ENCODE measurements around the gene EXO1.

EXO1 gene

DNA sequence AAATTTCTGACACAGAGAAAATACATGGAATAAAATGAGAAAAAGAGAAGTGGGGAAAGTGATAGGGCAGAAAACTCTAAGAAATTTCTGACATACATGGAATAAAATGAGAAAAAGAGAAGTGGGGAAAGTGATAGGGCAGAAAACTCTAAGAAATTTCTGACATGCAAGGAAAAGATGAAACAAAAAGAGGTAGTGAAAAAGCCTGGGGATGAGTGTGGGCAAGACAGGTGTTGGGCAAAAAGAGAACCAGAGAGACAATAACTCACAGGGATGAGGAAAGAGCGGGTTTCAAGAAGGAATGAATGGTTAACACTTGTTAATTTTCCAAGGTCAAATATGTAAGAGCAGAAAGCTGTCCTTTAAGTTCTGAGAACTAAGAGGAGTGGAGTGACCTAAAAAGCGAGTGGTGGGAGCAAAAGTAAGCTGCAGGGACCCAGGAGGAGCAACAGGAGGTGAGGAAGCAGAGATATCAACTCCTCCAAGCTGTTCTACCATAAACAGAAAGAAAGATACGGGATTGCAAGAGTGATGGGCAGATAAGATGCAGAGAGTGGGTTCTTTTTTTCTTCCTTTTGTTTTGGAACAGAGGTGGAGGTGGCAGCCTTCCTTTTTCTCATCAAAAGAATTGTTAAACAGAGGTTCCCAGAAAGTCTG is 29.9 kb upstream of the EXO1 start:
- no peaks in the 10 kb centered on the region for H3K4me1 ChIP-seq (ENCODE audit: insufficient read depth, low read length, poor library complexity, severe bottlenecking)
- H3K9me3 ChIP-seq (ENCODE audit: insufficient read depth, low read depth, low read length), result no peaks in the 10 kb centered on the region
- no peaks in the 10 kb centered on the region for H4K20me1 ChIP-seq (ENCODE audit: insufficient read depth, low read length, poor library complexity, severe bottlenecking)
- H3K4me2 ChIP-seq (ENCODE audit: low read depth, low read length, poor library complexity, severe bottlenecking), result no peak overlapping the region
- no peak for TF ChIP-seq EZH2phosphoT487 (IDR thresholded peaks at IDR 0.05; ENCODE audit: borderline replicate concordance)
- TF ChIP-seq, protein P1, sequence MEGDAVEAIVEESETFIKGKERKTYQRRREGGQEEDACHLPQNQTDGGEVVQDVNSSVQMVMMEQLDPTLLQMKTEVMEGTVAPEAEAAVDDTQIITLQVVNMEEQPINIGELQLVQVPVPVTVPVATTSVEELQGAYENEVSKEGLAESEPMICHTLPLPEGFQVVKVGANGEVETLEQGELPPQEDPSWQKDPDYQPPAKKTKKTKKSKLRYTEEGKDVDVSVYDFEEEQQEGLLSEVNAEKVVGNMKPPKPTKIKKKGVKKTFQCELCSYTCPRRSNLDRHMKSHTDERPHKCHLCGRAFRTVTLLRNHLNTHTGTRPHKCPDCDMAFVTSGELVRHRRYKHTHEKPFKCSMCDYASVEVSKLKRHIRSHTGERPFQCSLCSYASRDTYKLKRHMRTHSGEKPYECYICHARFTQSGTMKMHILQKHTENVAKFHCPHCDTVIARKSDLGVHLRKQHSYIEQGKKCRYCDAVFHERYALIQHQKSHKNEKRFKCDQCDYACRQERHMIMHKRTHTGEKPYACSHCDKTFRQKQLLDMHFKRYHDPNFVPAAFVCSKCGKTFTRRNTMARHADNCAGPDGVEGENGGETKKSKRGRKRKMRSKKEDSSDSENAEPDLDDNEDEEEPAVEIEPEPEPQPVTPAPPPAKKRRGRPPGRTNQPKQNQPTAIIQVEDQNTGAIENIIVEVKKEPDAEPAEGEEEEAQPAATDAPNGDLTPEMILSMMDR (conservative IDR thresholded peaks at IDR 0.05; ENCODE audit: low read length), result no peak
- H3K27me3 ChIP-seq (ENCODE audit: insufficient read depth, low read length, poor library complexity, severe bottlenecking), result no peaks in the 10 kb centered on the region
- H3F3A ChIP-seq (ENCODE audit: low read depth), result no peaks in the 10 kb centered on the region
- no peaks in the 10 kb centered on the region for H3K9me2 ChIP-seq (replicated peaks; ENCODE audit: low read depth, low read length)
- H3K4me3 ChIP-seq (ENCODE audit: low read length, poor library complexity, severe bottlenecking), result no peak overlapping the region
- no peaks in the 10 kb centered on the region for H3K36me3 ChIP-seq (ENCODE audit: insufficient read depth, low read length)
- H2AFZ ChIP-seq (ENCODE audit: low read length), result no peak overlapping the region
- H3K9ac ChIP-seq (ENCODE audit: low read depth, low read length, poor library complexity, severe bottlenecking), result no peak overlapping the region
- no peaks in the 10 kb centered on the region for H3K79me2 ChIP-seq (ENCODE audit: insufficient read depth, low read length)

DNA sequence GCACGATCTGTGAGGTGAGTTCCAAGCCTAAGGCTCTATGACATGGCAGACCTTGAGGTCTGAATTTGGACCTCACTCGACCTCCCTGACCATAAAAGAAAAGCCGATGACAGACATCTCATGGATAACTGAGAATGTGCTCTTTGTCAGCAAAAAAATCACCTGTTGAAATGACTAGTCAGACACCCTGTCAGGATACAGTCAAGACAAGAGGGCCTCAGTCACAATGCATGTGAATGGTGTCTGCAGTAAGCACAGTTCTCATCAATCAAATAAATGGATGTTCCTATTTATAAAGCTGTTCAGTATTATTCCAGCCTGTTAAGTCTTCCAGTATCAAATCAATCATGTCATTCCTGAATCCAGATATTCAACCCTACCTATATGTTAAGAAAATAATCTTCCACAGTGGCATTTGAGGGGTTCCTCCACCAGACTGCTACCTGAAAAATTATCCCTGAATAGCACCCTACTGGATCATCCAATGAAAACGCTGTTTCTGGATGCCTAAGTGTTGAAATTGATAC is 28.6 kb upstream of the EXO1 start:
- Histone ChIP-seq H3K27me3 (ENCODE audit: insufficient read depth, low read length, poor library complexity, severe bottlenecking) (no peaks in the 10 kb centered on the region), H3K4me1 (ENCODE audit: insufficient read depth, low read length, poor library complexity, severe bottlenecking) (no peaks in the 10 kb centered on the region), H3K9me2 (replicated peaks; ENCODE audit: low read depth, low read length) (no peaks in the 10 kb centered on the region), H3K9ac (ENCODE audit: low read depth, low read length, poor library complexity, severe bottlenecking) (no peak overlapping the region), H3K36me3 (ENCODE audit: insufficient read depth, low read length) (no peaks in the 10 kb centered on the region), H3K79me2 (ENCODE audit: insufficient read depth, low read length) (no peaks in the 10 kb centered on the region), H4K20me1 (ENCODE audit: insufficient read depth, low read length, poor library complexity, severe bottlenecking) (no peaks in the 10 kb centered on the region), H2AFZ (ENCODE audit: low read length) (no peak overlapping the region), H3K4me3 (ENCODE audit: low read length, poor library complexity, severe bottlenecking) (no peak overlapping the region), H3K9me3 (ENCODE audit: insufficient read depth, low read depth, low read length) (no peaks in the 10 kb centered on the region), H3K4me2 (ENCODE audit: low read depth, low read length, poor library complexity, severe bottlenecking) (no peak overlapping the region), H3F3A (ENCODE audit: low read depth) (no peaks in the 10 kb centered on the region)
- TF ChIP-seq, protein P1 (conservative IDR thresholded peaks at IDR 0.05; ENCODE audit: low read length), result no peak
- no peak for TF ChIP-seq EZH2phosphoT487 (IDR thresholded peaks at IDR 0.05; ENCODE audit: borderline replicate concordance)

DNA sequence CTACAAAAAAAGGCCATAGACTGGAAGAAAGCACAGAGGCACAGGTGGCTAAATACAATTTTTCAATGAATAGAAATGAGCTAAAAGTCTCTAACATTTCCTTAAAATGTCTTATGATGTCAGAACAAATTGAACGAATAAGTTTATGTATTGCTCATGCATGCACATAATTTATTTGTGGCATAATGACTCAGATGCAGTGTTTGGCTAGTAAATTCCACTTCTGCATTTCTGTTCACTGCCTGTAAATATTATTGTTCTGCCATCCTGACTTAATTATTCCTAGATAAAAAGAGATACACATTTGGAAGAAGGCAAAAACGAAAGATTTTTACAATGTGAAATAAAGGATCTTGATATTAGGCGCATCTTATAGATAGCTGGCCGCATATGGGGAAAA is 26.6 kb upstream of the EXO1 start:
- Histone ChIP-seq H3K9me3 (ENCODE audit: insufficient read depth, low read depth, low read length) (no peaks in the 10 kb centered on the region), H3K79me2 (ENCODE audit: insufficient read depth, low read length) (no peaks in the 10 kb centered on the region), H3F3A (ENCODE audit: low read depth) (no peaks in the 10 kb centered on the region), H3K9ac (ENCODE audit: low read depth, low read length, poor library complexity, severe bottlenecking) (no peak overlapping the region), H4K20me1 (ENCODE audit: insufficient read depth, low read length, poor library complexity, severe bottlenecking) (no peaks in the 10 kb centered on the region), H3K4me3 (ENCODE audit: low read length, poor library complexity, severe bottlenecking) (no peak overlapping the region), H3K27me3 (ENCODE audit: insufficient read depth, low read length, poor library complexity, severe bottlenecking) (no peaks in the 10 kb centered on the region), H3K9me2 (replicated peaks; ENCODE audit: low read depth, low read length) (no peaks in the 10 kb centered on the region), H3K4me1 (ENCODE audit: insufficient read depth, low read length, poor library complexity, severe bottlenecking) (no peaks in the 10 kb centered on the region), H3K36me3 (ENCODE audit: insufficient read depth, low read length) (no peaks in the 10 kb centered on the region), H3K4me2 (ENCODE audit: low read depth, low read length, poor library complexity, severe bottlenecking) (no peak overlapping the region), H2AFZ (ENCODE audit: low read length) (no peak overlapping the region)
- no peak for TF ChIP-seq EZH2phosphoT487 (IDR thresholded peaks at IDR 0.05; ENCODE audit: borderline replicate concordance)
- TF ChIP-seq, protein P1 (conservative IDR thresholded peaks at IDR 0.05; ENCODE audit: low read length), result no peak

All from Loucy (cell line).